ENCODE data around the gene GOLGB1.

The GOLGB1 gene

DNA sequence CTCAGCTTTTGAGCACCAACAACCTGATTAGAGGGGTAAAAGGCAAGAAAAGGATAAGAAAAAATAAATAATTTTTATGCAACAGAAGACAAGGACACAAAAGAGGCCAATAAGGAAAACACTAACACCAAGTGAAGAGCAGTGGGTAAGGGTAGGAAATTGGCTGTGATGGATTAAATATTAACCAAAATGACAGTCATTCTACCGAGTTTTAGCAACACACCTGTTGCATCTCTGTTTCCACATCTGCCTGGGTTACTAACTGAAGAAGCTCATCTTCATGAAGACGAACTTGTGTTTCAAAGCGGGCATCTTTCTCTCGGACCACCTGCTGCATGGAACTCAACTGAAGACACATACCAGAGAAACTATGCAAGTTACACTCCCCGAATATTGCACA, 30.1 kb downstream of the GOLGB1 start (continued):
- TF ChIP-seq, protein P1, sequence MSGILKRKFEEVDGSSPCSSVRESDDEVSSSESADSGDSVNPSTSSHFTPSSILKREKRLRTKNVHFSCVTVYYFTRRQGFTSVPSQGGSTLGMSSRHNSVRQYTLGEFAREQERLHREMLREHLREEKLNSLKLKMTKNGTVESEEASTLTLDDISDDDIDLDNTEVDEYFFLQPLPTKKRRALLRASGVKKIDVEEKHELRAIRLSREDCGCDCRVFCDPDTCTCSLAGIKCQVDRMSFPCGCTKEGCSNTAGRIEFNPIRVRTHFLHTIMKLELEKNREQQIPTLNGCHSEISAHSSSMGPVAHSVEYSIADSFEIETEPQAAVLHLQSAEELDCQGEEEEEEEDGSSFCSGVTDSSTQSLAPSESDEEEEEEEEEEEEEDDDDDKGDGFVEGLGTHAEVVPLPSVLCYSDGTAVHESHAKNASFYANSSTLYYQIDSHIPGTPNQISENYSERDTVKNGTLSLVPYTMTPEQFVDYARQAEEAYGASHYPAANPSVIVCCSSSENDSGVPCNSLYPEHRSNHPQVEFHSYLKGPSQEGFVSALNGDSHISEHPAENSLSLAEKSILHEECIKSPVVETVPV (CRISPR knock-in tag; IDR thresholded peaks at IDR 0.05): no peak
- TF ChIP-seq ESRRG (CRISPR knock-in tag; IDR thresholded peaks at IDR 0.05) (no peak), PPARA (CRISPR knock-in tag; IDR thresholded peaks at IDR 0.05; ENCODE audit: borderline replicate concordance) (no peak), SNAI2 (CRISPR knock-in tag; IDR thresholded peaks at IDR 0.05) (no peak), ZNF70 (CRISPR knock-in tag; IDR thresholded peaks at IDR 0.05) (no peak), GLIS3 (CRISPR knock-in tag; IDR thresholded peaks at IDR 0.05) (no peak), TCF4 (CRISPR knock-in tag; IDR thresholded peaks at IDR 0.05; ENCODE audit: borderline replicate concordance) (no peak)

DNA sequence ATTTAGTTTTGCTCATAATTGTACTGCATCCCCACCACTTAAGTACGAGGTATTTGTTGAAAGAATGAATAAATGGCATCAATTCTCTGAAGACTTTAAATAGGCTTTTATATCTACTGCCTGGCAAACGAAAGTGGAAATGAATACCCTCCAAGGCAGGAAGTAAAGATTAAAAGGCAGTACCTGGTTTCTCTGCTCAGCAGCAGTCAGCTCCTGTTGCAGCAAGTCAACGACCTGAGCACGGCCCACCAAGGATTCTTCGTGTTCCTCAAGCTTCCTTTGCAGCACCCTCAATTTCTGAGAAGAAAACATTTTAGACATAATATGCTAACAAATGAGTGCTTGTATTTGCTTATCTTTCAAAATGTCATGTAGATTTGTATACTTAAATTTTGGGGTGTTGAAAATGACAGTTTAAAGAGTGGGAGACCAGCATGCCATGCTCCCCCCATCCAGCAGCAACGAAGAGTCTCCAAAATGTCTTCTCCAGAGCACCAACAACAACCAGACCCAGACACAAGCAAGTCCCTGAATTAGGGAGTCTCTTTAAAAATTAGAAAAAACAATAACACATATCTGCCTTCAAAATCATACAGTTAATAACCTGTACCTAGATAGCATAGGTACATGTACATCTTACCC, 31.2 kb downstream of the GOLGB1 start:
- no peak for ATAC-seq
- TF ChIP-seq ARNTL (CRISPR knock-in tag; IDR thresholded peaks at IDR 0.05; ENCODE audit: borderline replicate concordance, low read depth): no peak
- TF ChIP-seq, protein P1 (CRISPR knock-in tag; IDR thresholded peaks at IDR 0.05): no peak

DNA sequence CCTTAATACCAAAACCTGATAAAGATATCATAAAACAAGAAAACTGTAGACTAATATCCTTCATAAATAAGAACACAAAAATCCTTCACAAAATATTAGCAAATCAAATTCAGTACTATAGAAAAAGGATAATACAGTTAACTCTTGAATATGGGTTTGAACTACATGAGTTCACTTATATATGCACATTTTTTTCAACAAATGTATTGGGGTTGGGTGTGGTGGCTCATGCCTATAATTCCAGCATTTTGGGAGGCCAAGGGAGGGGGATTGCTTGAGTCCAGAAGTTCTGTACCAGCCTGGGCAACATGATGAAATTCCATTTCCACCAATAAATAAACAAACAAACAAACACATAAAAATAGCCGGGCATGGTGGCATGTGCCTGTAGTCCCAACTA, 39.2 kb downstream of the GOLGB1 start:
- TF ChIP-seq, protein P2, sequence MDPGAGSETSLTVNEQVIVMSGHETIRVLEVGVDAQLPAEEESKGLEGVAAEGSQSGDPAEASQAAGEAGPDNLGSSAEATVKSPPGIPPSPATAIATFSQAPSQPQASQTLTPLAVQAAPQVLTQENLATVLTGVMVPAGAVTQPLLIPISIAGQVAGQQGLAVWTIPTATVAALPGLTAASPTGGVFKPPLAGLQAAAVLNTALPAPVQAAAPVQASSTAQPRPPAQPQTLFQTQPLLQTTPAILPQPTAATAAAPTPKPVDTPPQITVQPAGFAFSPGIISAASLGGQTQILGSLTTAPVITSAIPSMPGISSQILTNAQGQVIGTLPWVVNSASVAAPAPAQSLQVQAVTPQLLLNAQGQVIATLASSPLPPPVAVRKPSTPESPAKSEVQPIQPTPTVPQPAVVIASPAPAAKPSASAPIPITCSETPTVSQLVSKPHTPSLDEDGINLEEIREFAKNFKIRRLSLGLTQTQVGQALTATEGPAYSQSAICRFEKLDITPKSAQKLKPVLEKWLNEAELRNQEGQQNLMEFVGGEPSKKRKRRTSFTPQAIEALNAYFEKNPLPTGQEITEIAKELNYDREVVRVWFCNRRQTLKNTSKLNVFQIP (CRISPR knock-in tag; IDR thresholded peaks at IDR 0.05; ENCODE audit: borderline replicate concordance, low read depth): no peak
- no peak for TF ChIP-seq ZNF8 (CRISPR knock-in tag; IDR thresholded peaks at IDR 0.05)
- TF ChIP-seq GLIS3 (CRISPR knock-in tag; IDR thresholded peaks at IDR 0.05): no peak
- no peak for TF ChIP-seq ISL1 (CRISPR knock-in tag; IDR thresholded peaks at IDR 0.05)
- TF ChIP-seq TCF4 (CRISPR knock-in tag; IDR thresholded peaks at IDR 0.05; ENCODE audit: borderline replicate concordance): no peak
- no peak for TF ChIP-seq SNAI2 (CRISPR knock-in tag; IDR thresholded peaks at IDR 0.05)
- TF ChIP-seq ZFP3 (CRISPR knock-in tag; IDR thresholded peaks at IDR 0.05): no peak
- no peak for TF ChIP-seq BACH2 (CRISPR knock-in tag; IDR thresholded peaks at IDR 0.05; ENCODE audit: borderline replicate concordance)
- no peak for ATAC-seq

DNA sequence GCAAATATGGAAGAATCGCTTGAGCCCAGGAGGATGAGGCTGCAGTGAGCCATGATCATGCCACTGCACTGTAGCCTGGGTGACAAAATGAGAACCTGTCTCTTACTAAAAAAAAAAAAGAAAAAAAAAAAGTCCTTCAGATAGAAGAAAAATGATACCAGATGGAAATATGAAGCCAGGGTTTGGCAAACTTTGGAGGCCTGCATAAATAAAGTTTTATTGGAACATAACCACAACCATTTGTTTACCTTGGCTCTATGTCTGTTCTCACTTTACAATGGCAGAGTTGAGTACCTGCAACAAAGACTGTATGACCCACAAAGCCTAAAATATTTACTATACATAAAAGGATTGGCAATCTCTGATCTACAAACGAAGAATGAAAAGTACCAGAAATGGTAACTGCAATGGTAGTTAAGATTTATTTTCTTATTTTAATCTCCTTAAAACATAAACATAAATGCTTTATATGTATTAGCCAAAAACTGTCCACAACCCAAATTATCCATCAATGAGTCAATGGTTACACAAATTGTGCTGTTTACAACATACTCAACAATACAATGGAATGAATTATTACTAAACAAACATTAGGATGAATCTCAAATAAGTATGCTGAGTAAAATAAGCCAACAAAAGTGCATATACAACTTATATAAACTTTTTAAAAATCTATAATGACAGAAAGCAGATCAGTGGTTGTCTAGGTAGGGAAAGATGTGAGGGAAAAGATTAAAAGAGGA, 41.8 kb downstream of the GOLGB1 start:
- TF ChIP-seq ARNTL (CRISPR knock-in tag; IDR thresholded peaks at IDR 0.05; ENCODE audit: borderline replicate concordance, low read depth) (no peak), ZNF70 (CRISPR knock-in tag; IDR thresholded peaks at IDR 0.05) (no peak), SNAI2 (CRISPR knock-in tag; IDR thresholded peaks at IDR 0.05) (no peak), OSR1 (CRISPR knock-in tag; IDR thresholded peaks at IDR 0.05) (no peak), ESRRG (CRISPR knock-in tag; IDR thresholded peaks at IDR 0.05) (no peak), RARB (CRISPR knock-in tag; IDR thresholded peaks at IDR 0.05) (no peak), ZFP30 (CRISPR knock-in tag; IDR thresholded peaks at IDR 0.05) (no peak), CSDC2 (CRISPR knock-in tag; IDR thresholded peaks at IDR 0.05) (no peak), GLIS3 (CRISPR knock-in tag; IDR thresholded peaks at IDR 0.05) (no peak), TCF4 (CRISPR knock-in tag; IDR thresholded peaks at IDR 0.05; ENCODE audit: borderline replicate concordance) (no peak), ZNF8 (CRISPR knock-in tag; IDR thresholded peaks at IDR 0.05) (no peak), ISL1 (CRISPR knock-in tag; IDR thresholded peaks at IDR 0.05) (no peak), ZNF565 (CRISPR knock-in tag; conservative IDR thresholded peaks at IDR 0.05; ENCODE audit: low read depth) (no peak), ZC3H10 (CRISPR knock-in tag; IDR thresholded peaks at IDR 0.05) (no peak), BACH2 (CRISPR knock-in tag; IDR thresholded peaks at IDR 0.05; ENCODE audit: borderline replicate concordance) (no peak)
- TF ChIP-seq, protein P3, sequence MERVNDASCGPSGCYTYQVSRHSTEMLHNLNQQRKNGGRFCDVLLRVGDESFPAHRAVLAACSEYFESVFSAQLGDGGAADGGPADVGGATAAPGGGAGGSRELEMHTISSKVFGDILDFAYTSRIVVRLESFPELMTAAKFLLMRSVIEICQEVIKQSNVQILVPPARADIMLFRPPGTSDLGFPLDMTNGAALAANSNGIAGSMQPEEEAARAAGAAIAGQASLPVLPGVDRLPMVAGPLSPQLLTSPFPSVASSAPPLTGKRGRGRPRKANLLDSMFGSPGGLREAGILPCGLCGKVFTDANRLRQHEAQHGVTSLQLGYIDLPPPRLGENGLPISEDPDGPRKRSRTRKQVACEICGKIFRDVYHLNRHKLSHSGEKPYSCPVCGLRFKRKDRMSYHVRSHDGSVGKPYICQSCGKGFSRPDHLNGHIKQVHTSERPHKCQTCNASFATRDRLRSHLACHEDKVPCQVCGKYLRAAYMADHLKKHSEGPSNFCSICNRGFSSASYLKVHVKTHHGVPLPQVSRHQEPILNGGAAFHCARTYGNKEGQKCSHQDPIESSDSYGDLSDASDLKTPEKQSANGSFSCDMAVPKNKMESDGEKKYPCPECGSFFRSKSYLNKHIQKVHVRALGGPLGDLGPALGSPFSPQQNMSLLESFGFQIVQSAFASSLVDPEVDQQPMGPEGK (CRISPR knock-in tag; IDR thresholded peaks at IDR 0.05; ENCODE audit: borderline replicate concordance): no peak
- TF ChIP-seq, protein P4, sequence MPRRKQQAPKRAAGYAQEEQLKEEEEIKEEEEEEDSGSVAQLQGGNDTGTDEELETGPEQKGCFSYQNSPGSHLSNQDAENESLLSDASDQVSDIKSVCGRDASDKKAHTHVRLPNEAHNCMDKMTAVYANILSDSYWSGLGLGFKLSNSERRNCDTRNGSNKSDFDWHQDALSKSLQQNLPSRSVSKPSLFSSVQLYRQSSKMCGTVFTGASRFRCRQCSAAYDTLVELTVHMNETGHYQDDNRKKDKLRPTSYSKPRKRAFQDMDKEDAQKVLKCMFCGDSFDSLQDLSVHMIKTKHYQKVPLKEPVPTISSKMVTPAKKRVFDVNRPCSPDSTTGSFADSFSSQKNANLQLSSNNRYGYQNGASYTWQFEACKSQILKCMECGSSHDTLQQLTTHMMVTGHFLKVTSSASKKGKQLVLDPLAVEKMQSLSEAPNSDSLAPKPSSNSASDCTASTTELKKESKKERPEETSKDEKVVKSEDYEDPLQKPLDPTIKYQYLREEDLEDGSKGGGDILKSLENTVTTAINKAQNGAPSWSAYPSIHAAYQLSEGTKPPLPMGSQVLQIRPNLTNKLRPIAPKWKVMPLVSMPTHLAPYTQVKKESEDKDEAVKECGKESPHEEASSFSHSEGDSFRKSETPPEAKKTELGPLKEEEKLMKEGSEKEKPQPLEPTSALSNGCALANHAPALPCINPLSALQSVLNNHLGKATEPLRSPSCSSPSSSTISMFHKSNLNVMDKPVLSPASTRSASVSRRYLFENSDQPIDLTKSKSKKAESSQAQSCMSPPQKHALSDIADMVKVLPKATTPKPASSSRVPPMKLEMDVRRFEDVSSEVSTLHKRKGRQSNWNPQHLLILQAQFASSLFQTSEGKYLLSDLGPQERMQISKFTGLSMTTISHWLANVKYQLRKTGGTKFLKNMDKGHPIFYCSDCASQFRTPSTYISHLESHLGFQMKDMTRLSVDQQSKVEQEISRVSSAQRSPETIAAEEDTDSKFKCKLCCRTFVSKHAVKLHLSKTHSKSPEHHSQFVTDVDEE (CRISPR knock-in tag; IDR thresholded peaks at IDR 0.05): no peak
- TF ChIP-seq, protein P1 (CRISPR knock-in tag; IDR thresholded peaks at IDR 0.05): no peak
- ATAC-seq: no peak
